Measurements from ENCODE around the gene MEGF8. TPM values are rescaled to one million over a fixed set of nuclear protein-coding genes. Genes with fewer than 3 reads are reported as not detected.

MEGF8 gene
- total and polyA plus RNA-seq, 2 of the 8 experiments (the other 6 are each of a cell fraction or from before 2014, with no cell fraction given): 13.0 to 23.7 TPM

- Histone ChIP-seq H2AFZ (ENCODE audit: low read length) (no peak overlapping the region), H4K20me1 (replicated peaks in 1 of 2; ENCODE audit: control insufficient read depth in 1 of 2, insufficient read depth in 2 of 2, low read length in 2 of 2) (no peaks in the 10 kb centered on the region), H3K79me2 (ENCODE audit: control insufficient read depth in 1 of 2, insufficient read depth in 2 of 2, low read length in 2 of 2) (no peaks in the 10 kb centered on the region), H3K79me1 (ENCODE audit: low read depth, low read length) (no peaks in the 10 kb centered on the region; the same call in 1 of the 2 replicates), H3K9me3 (ENCODE audit: insufficient read depth in 2 of 2, low read depth in 1 of 2, low read length in 1 of 2) (no peaks in the 10 kb centered on the region), H3K9ac (replicated peaks in 1 of 4; ENCODE audit: extremely low read depth in 1 of 4, low read depth in 3 of 4, low read length in 3 of 4) (no peak overlapping the region), H3K27ac (ENCODE audit: low read depth, low read length) (no peak overlapping the region; the same call in 1 of the 2 replicates), H4K5ac (ENCODE audit: insufficient read length, low read depth, low read length) (peak overlapping the region; percentile 42), H4K8ac (ENCODE audit: extremely low read depth, insufficient read depth, low read length) (no peak overlapping the region; the same call in 1 of the 2 replicates), H2BK5ac (ENCODE audit: low read depth, low read length) (peak overlapping the region; percentile 84; the same call in 1 of the 2 replicates), H3K4me1 (replicated peaks in 1 of 4; ENCODE audit: control insufficient read depth in 3 of 4, insufficient read depth in 4 of 4, low read length in 3 of 4) (peaks cover 7 to 29% (median 22%) of the 10 kb centered on the region in 4 experiments), H3K23ac (ENCODE audit: insufficient read length) (no peak overlapping the region), H3K4ac (replicated peaks; ENCODE audit: insufficient read length, low read depth, low read length) (peak overlapping the region; percentile 63), H3K4me2 (ENCODE audit: insufficient read depth in 1 of 2, low read depth in 2 of 2, low read length in 2 of 2) (peak overlapping the region; percentile 21 to 49), H3K18ac (ENCODE audit: extremely low read depth, low read length) (peak overlapping the region; percentile 85), H2BK120ac (replicated peaks; ENCODE audit: low read depth, low read length) (peak overlapping the region; percentile 95), H2BK20ac (ENCODE audit: low read length) (peak overlapping the region; percentile 89), H3K14ac (ENCODE audit: insufficient read length) (no peak overlapping the region), H3K4me3 (ENCODE audit: extremely low read depth in 1 of 4, insufficient read depth in 2 of 4, low read depth in 3 of 4, low read length in 4 of 4) (no peak overlapping the region), H4K91ac (replicated peaks; ENCODE audit: insufficient read length, low read length) (peak overlapping the region; percentile 96), H3K23me2 (ENCODE audit: low read depth, low read length) (no peaks in the 10 kb centered on the region; the same call in 1 of the 2 replicates), H3K56ac (replicated peaks; ENCODE audit: insufficient read length, low read depth, low read length) (no peak overlapping the region), H3K27me3 (replicated peaks in 1 of 4; ENCODE audit: control insufficient read depth in 3 of 4, extremely low read depth in 1 of 4, insufficient read depth in 3 of 4, low read length in 3 of 4) (no peaks in the 10 kb centered on the region), H2BK15ac (ENCODE audit: low read length) (peak overlapping the region; percentile 61; the same call in 1 of the 2 replicates), H2BK12ac (ENCODE audit: low read depth, low read length) (peak overlapping the region; percentile 94; the same call in 1 of the 2 replicates), H3K36me3 (ENCODE audit: control insufficient read depth in 2 of 4, insufficient read depth in 4 of 4, low read length in 3 of 4) (peaks cover 0 to 2% (median 1%) of the 10 kb centered on the region in 4 experiments; a peak in 4 of 8 replicates), H2AK5ac (ENCODE audit: low read depth, low read length) (peak overlapping the region; percentile 43; the same call in 1 of the 2 replicates)
- FAIRE-seq: no peak
- ChIA-PET POLR2A (ENCODE audit: partially characterized antibody) (interaction anchor here (0.7 to 4.0 kb wide), 14 partner anchors 8 to 255 kb away, joined by 3 to 43 read pairs (median 3); partner anchors contain the start of gene GSK3A), CTCF (ENCODE audit: partially characterized antibody) (interaction anchor here (0.5 to 2.5 kb wide), 10 partner anchors 11 to 1821 kb away, joined by 3 to 19 read pairs (median 4); no protein-coding TSS in a partner anchor)
- DNase-seq (ENCODE audit: low read depth in 1 of 2, low spot score in 2 of 2): no peak
- 79% methylated on average over 27 of the region's 27 CpGs; no CpG with 5 or more reads in 1 of the 2 experiments for WGBS, 2 experiments (ENCODE audit: extremely low coverage in 1 of 2, insufficient coverage in 1 of 2, insufficient read length in 1 of 2, insufficient replicate concordance in 2 of 2, low coverage in 1 of 2, low lambda C conversion rate in 2 of 2, missing lambda C conversion rate in 1 of 2)
- peak; percentile 88 for TF ChIP-seq E2F6 (IDR thresholded peaks at IDR 0.05)
- TF ChIP-seq MAX (IDR thresholded peaks at IDR 0.05): peak; percentile 68
- no peak for TF ChIP-seq BCL11A (IDR thresholded peaks at IDR 0.05; ENCODE audit: low read depth in 2 of 2, low read length in 2 of 2)
- TF ChIP-seq HDAC6 (IDR thresholded peaks at IDR 0.05; ENCODE audit: low read depth, low read length): no peak
- TF ChIP-seq USF2 (IDR thresholded peaks at IDR 0.05; ENCODE audit: low read length): no peak
- no peak for TF ChIP-seq CTCF (IDR thresholded peaks at IDR 0.05; ENCODE audit: control extremely low read depth in 1 of 3, insufficient read depth in 1 of 3, low read depth in 1 of 3, low read length in 3 of 3)
Observed at GRCh38 chr19:42369433-42370067, 44.1 kb downstream of the MEGF8 start.
